HEK293 (cell line): ENCODE results near the gene FPGS.

Experiments
- CTCF ChIA-PET: fragments of 350-600 bp; formaldehyde crosslinking; extraction: SDS; loops from one replicate; lab custom pipeline; 2021; ENCODE audit warnings: antibody characterized with exemption; lab: Yijun Ruan, JAX
- POLR2A ChIA-PET: fragments of 300-600 bp; formaldehyde crosslinking; extraction: SDS; loops from one replicate; lab custom pipeline; 2020; ENCODE audit warnings: antibody characterized with exemption, inconsistent platforms; lab: Yijun Ruan, JAX
- H3K27ac ChIP-seq: fragments of 200-500 bp; sonication (Bioruptor generic); 2 replicates; pipeline ENCODE4 v1.5.1; 2014; ENCODE audit warnings: low read depth, low read length, control low read depth, inconsistent platforms; ENCODE audit errors: extremely low read depth
- H3K36me3 ChIP-seq, 2 experiments: fragments of 200-500 bp in 1 of 2; sonication (Bioruptor generic) in 1 of 2; 1 replicate in 1 of 2; 2 replicates in 1 of 2; pipeline ENCODE4 v1.5.1; 2014 to 2017; ENCODE audit warnings: inconsistent platforms in 2 of 2, low read length in 2 of 2; ENCODE audit not compliant: control insufficient read depth in 2 of 2, insufficient read depth in 1 of 2
- H3K4me1 ChIP-seq: fragments of 200-500 bp; sonication (Bioruptor generic); 2 replicates; pipeline ENCODE4 v1.5.1; 2014; ENCODE audit warnings: mild to moderate bottlenecking, low read length, inconsistent platforms; ENCODE audit not compliant: control insufficient read depth, insufficient read depth
- H3K4me3 ChIP-seq: 2 replicates; pipeline ENCODE4 v1.5.1; 2011; ENCODE audit warnings: low read depth, mild to moderate bottlenecking, control low read depth, low read length, moderate library complexity
- H3K9me3 ChIP-seq: fragments of 200-500 bp; sonication (Bioruptor generic); 2 replicates; pipeline ENCODE4 v1.5.1; 2014; ENCODE audit warnings: low read depth, low read length, inconsistent platforms; ENCODE audit not compliant: control insufficient read depth, insufficient read depth
- GFI1B ChIP-seq: fragments of 450-650 bp; formaldehyde crosslinking; IDR thresholded peaks from 2 replicates; pipeline ENCODE4 v1.5.1; 2016; ENCODE audit warnings: missing biosample characterization, missing genetic modification characterization
- GLI2 ChIP-seq: fragments of 450-650 bp; formaldehyde crosslinking; IDR thresholded peaks from 2 replicates; pipeline ENCODE4; 2017; ENCODE audit warnings: missing biosample characterization, missing genetic modification characterization, low read depth, borderline replicate concordance
- GLIS2 ChIP-seq: fragments of 450-650 bp; formaldehyde crosslinking; IDR thresholded peaks from 2 replicates; pipeline ENCODE4 v1.5.1; 2016; ENCODE audit warnings: missing biosample characterization, missing genetic modification characterization
- KLF10 ChIP-seq: fragments of 450-650 bp; IDR thresholded peaks from 2 replicates; pipeline ENCODE4 v1.5.1; 2018; ENCODE audit warnings: missing biosample characterization, mild to moderate bottlenecking, missing genetic modification characterization
- MZF1 ChIP-seq: fragments of 450-650 bp; formaldehyde crosslinking; IDR thresholded peaks from 2 replicates; pipeline ENCODE4 v1.5.1; 2017; ENCODE audit warnings: missing biosample characterization, missing genetic modification characterization, borderline replicate concordance
- OSR2 ChIP-seq: fragments of 450-650 bp; formaldehyde crosslinking; IDR thresholded peaks from 2 replicates; pipeline ENCODE4 v1.5.1; 2016; ENCODE audit warnings: missing biosample characterization, missing genetic modification characterization
- PRDM1 ChIP-seq: fragments of 450-650 bp; formaldehyde crosslinking; IDR thresholded peaks from 2 replicates; pipeline ENCODE4; 2016; ENCODE audit warnings: missing biosample characterization, missing genetic modification characterization
- SETDB1 ChIP-seq: IDR thresholded peaks from one replicate; pipeline ENCODE4 v1.6.1; 2017; ENCODE audit warnings: mild to moderate bottlenecking, low read length, moderate library complexity, mixed read lengths; ENCODE audit not compliant: insufficient read length
- TCF7L2 ChIP-seq: IDR thresholded peaks from 2 replicates; pipeline ENCODE4 v1.6.1; 2011; ENCODE audit warnings: low read depth, mild to moderate bottlenecking, inconsistent platforms, low read length, moderate library complexity, borderline replicate concordance
- YY2 ChIP-seq: fragments of 450-650 bp; formaldehyde crosslinking; IDR thresholded peaks from 2 replicates; pipeline ENCODE4 v1.5.1; 2016; ENCODE audit warnings: missing biosample characterization, missing genetic modification characterization
- ZEB2 ChIP-seq: fragments of 450-650 bp; formaldehyde crosslinking; IDR thresholded peaks from 2 replicates; pipeline ENCODE4 v1.5.1; 2016; ENCODE audit warnings: missing biosample characterization, missing genetic modification characterization
- ZFP3 ChIP-seq: fragments of 450-650 bp; formaldehyde crosslinking; IDR thresholded peaks from 2 replicates; pipeline ENCODE4 v1.5.1; 2016; ENCODE audit warnings: low read depth, missing biosample characterization, missing genetic modification characterization
- ZFP41 ChIP-seq: fragments of 450-650 bp; formaldehyde crosslinking; IDR thresholded peaks from 2 replicates; pipeline ENCODE4 v1.5.1; 2016; ENCODE audit warnings: missing biosample characterization, missing genetic modification characterization, borderline replicate concordance
- ZNF146 ChIP-seq: fragments of 450-650 bp; formaldehyde crosslinking; IDR thresholded peaks from 2 replicates; pipeline ENCODE4 v1.5.1; 2016; ENCODE audit warnings: missing biosample characterization, missing genetic modification characterization
- ZNF157 ChIP-seq: fragments of 450-650 bp; formaldehyde crosslinking; IDR thresholded peaks from 2 replicates; pipeline ENCODE4 v1.5.1; 2016; ENCODE audit warnings: missing biosample characterization, missing genetic modification characterization
- ZNF184 ChIP-seq: fragments of 450-650 bp; IDR thresholded peaks from 2 replicates; pipeline ENCODE4 v1.5.1; 2018; ENCODE audit warnings: missing biosample characterization, mild to moderate bottlenecking, missing genetic modification characterization
- ZNF266 ChIP-seq: fragments of 450-650 bp; formaldehyde crosslinking; IDR thresholded peaks from 2 replicates; pipeline ENCODE4 v1.5.1; 2016; ENCODE audit warnings: missing biosample characterization, missing genetic modification characterization, low read depth
- ZNF311 ChIP-seq: fragments of 450-650 bp; formaldehyde crosslinking; IDR thresholded peaks from 2 replicates; pipeline ENCODE4 v1.5.1; 2017; ENCODE audit warnings: missing biosample characterization, missing genetic modification characterization, borderline replicate concordance
- ZNF335 ChIP-seq: fragments of 450-650 bp; formaldehyde crosslinking; conservative IDR thresholded peaks from 2 replicates; pipeline ENCODE4 v1.5.1; 2016; ENCODE audit warnings: missing biosample characterization, missing genetic modification characterization
- ZNF416 ChIP-seq: fragments of 450-650 bp; formaldehyde crosslinking; IDR thresholded peaks from 2 replicates; pipeline ENCODE4 v1.5.1; 2016; ENCODE audit warnings: missing biosample characterization, missing genetic modification characterization
- ZNF48 ChIP-seq: fragments of 450-650 bp; formaldehyde crosslinking; IDR thresholded peaks from 2 replicates; pipeline ENCODE4 v1.5.1; 2016; ENCODE audit warnings: missing biosample characterization, missing genetic modification characterization
- ZNF544 ChIP-seq: fragments of 450-650 bp; formaldehyde crosslinking; IDR thresholded peaks from 2 replicates; pipeline ENCODE4 v1.5.0; 2017; ENCODE audit warnings: missing biosample characterization, missing genetic modification characterization
- ZNF561 ChIP-seq: fragments of 450-650 bp; IDR thresholded peaks from 2 replicates; pipeline ENCODE4 v1.5.1; 2018; ENCODE audit warnings: missing biosample characterization, missing genetic modification characterization, borderline replicate concordance
- ZNF621 ChIP-seq: fragments of 450-650 bp; formaldehyde crosslinking; IDR thresholded peaks from 2 replicates; pipeline ENCODE4 v1.5.1; 2017; ENCODE audit warnings: missing biosample characterization, missing genetic modification characterization
- ZNF629 ChIP-seq: fragments of 450-650 bp; formaldehyde crosslinking; IDR thresholded peaks from 2 replicates; pipeline ENCODE4 v1.5.1; 2017; ENCODE audit warnings: missing biosample characterization, missing genetic modification characterization
- ZNF747 ChIP-seq: fragments of 450-650 bp; formaldehyde crosslinking; IDR thresholded peaks from 2 replicates; pipeline ENCODE4 v1.5.1; 2016; ENCODE audit warnings: missing biosample characterization, missing genetic modification characterization
- ZNF777 ChIP-seq: fragments of 450-650 bp; formaldehyde crosslinking; IDR thresholded peaks from 2 replicates; pipeline ENCODE4 v1.5.1; 2017; ENCODE audit warnings: missing biosample characterization, missing genetic modification characterization, borderline replicate concordance
- TF ChIP-seq, protein P1 (sequence below): fragments of 450-650 bp; formaldehyde crosslinking; IDR thresholded peaks from 2 replicates; pipeline ENCODE4 v1.5.1; 2016; ENCODE audit warnings: missing biosample characterization, missing genetic modification characterization
- TF ChIP-seq, protein P2 (sequence below): fragments of 450-650 bp; formaldehyde crosslinking; IDR thresholded peaks from 2 replicates; pipeline ENCODE4 v1.5.1; 2017; ENCODE audit warnings: missing biosample characterization, mild to moderate bottlenecking, missing genetic modification characterization, moderate library complexity
- TF ChIP-seq, protein P3 (sequence below): fragments of 450-650 bp; formaldehyde crosslinking; IDR thresholded peaks from 2 replicates; pipeline ENCODE4 v1.5.1; 2016; ENCODE audit warnings: missing biosample characterization, missing genetic modification characterization

Gene FPGS

DNA sequence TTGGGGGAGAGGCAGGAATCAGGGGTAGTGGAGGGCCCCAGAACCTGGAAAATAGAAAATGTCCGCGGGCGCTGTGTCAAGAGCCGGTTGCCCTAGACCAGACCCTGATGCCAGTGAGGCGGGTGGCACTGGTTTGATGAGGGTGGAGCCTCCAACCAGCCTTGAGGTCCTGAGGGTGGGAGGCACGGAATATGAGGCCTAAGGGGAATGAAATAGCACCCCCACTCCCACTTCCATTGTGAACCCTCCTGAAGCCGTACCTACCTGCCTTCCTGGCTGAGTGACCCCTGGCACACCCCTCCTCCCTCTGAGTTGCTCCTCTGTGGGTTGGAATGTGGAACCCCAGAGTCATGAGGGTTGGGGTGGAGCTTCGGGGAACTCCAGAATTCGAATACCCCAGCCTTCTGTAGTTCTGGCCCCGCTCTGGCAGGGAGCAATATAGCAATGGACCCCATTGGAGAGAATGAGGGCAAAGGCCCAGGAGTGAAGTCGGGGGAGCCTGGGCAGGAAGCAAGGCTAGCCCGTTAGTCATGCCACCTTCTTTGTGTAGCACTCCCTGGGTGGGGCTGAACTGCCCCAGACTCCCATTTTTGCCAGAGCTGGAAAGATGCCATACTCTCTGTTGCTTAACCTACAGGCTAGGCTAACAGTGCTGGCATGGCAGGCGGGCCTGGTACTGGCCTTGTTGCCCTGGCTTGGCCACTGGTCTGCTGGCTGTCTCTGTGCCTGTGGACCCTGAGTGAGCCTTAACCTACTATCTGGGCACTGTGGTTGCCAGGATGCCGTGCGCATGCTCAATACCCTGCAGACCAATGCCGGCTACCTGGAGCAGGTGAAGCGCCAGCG lies 1.0 kb downstream of the FPGS start (continued):
- TF ChIP-seq, protein P1, sequence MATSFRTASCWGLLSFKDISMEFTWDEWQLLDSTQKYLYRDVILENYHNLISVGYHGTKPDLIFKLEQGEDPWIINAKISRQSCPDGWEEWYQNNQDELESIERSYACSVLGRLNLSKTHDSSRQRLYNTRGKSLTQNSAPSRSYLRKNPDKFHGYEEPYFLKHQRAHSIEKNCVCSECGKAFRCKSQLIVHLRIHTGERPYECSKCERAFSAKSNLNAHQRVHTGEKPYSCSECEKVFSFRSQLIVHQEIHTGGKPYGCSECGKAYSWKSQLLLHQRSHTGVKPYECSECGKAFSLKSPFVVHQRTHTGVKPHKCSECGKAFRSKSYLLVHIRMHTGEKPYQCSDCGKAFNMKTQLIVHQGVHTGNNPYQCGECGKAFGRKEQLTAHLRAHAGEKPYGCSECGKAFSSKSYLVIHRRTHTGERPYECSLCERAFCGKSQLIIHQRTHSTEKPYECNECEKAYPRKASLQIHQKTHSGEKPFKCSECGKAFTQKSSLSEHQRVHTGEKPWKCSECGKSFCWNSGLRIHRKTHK (tag by site-specific recombination) = no peak
- TF ChIP-seq ZNF335 (tag by site-specific recombination) = no peak
- TF ChIP-seq ZNF157 (tag by site-specific recombination) = no peak
- TF ChIP-seq GLI2 (tag by site-specific recombination) = no peak
- TF ChIP-seq ZNF266 (tag by site-specific recombination) = no peak
- no peak for TF ChIP-seq ZNF416 (tag by site-specific recombination)
- no peak for TF ChIP-seq ZNF561
- TF ChIP-seq ZNF544 (tag by site-specific recombination) = no peak
- TF ChIP-seq ZNF621 (tag by site-specific recombination) = no peak
- TF ChIP-seq ZNF48 (tag by site-specific recombination) = no peak

DNA sequence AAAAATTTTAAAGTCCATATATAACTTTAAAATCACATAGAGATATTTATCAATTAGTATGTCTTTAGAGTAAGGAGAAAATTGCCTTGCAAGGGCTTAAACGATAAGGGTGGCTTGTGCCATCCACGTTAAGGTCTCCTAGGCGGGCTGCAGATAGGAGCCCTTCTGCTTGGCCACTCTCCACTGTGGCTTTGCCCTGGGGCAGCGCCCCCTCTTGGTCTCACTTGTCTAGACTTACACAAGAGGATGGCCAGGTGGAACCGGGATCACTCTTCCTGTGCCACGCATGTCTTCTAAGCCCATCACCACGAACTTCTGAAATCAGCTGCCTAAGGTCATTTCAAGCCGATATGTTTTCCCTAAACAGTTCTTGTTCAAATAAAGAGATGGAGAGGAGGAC lies 2.9 kb downstream of the FPGS start:
- peaks cover 4 to 51% of the 10 kb centered on the region in 2 experiments; a peak in 2 of 3 replicates for H3K36me3 ChIP-seq

More for the DNA sequence above, 2.9 kb downstream of the FPGS start:
- Histone ChIP-seq H3K4me3 (no peak overlapping the region), H3K27ac (no peak overlapping the region), H3K4me1 (peaks cover 6% of the 10 kb centered on the region; the same call in 1 of the 2 replicates), H3K9me3 (no peaks in the 10 kb centered on the region)
- ChIA-PET POLR2A (interaction anchor here (1.4 kb wide), 1 partner anchor 71 kb away, joined by 3 read pairs; the partner anchor contains the start of gene TOR2A), CTCF (interaction anchor here (0.6 to 1.8 kb wide), 16 partner anchors 12 to 768 kb away, joined by 3 to 9 read pairs (median 4); partner anchors contain the start of genes CDK9 and TOR2A)
- TF ChIP-seq TCF7L2 = no peak
- TF ChIP-seq YY2 (tag by site-specific recombination) = no peak
- no peak for TF ChIP-seq GFI1B
- TF ChIP-seq SETDB1 = no peak
- TF ChIP-seq ZNF311 (tag by site-specific recombination) = no peak
- TF ChIP-seq ZNF184 (tag by site-specific recombination) = no peak
- TF ChIP-seq ZNF747 = no peak
- no peak for TF ChIP-seq ZNF146
- TF ChIP-seq, protein P2, sequence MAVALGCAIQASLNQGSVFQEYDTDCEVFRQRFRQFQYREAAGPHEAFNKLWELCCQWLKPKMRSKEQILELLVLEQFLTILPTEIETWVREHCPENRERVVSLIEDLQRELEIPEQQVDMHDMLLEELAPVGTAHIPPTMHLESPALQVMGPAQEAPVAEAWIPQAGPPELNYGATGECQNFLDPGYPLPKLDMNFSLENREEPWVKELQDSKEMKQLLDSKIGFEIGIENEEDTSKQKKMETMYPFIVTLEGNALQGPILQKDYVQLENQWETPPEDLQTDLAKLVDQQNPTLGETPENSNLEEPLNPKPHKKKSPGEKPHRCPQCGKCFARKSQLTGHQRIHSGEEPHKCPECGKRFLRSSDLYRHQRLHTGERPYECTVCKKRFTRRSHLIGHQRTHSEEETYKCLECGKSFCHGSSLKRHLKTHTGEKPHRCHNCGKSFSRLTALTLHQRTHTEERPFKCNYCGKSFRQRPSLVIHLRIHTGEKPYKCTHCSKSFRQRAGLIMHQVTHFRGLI = no peak
- no peak for TF ChIP-seq ZNF777 (tag by site-specific recombination)
- TF ChIP-seq ZNF629 = no peak
- no peak for TF ChIP-seq ZEB2 (tag by site-specific recombination)
- TF ChIP-seq PRDM1 (tag by site-specific recombination) = no peak
- TF ChIP-seq, protein P3, sequence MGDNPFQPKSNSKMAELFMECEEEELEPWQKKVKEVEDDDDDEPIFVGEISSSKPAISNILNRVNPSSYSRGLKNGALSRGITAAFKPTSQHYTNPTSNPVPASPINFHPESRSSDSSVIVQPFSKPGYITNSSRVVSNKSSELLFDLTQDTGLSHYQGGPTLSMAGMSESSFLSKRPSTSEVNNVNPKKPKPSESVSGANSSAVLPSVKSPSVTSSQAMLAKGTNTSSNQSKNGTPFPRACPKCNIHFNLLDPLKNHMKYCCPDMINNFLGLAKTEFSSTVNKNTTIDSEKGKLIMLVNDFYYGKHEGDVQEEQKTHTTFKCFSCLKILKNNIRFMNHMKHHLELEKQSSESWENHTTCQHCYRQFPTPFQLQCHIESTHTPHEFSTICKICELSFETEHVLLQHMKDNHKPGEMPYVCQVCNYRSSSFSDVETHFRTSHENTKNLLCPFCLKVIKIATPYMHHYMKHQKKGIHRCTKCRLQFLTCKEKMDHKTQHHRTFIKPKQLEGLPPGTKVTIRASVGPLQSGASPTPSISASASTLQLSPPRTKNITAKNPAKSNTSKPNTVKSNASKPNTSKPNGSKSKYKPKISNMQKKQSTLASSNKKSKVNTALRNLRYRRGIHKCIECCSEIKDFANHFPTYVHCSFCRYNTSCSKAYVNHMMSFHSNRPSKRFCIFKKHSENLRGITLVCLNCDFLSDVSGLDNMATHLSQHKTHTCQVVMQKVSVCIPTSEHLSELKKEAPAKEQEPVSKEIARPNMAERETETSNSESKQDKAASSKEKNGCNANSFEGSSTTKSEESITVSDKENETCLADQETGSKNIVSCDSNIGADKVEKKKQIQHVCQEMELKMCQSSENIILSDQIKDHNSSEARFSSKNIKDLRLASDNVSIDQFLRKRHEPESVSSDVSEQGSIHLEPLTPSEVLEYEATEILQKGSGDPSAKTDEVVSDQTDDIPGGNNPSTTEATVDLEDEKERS (tag by site-specific recombination) = no peak
- TF ChIP-seq OSR2 (tag by site-specific recombination) = no peak
- TF ChIP-seq MZF1 (tag by site-specific recombination) = no peak
- no peak for TF ChIP-seq KLF10 (tag by site-specific recombination)
- no peak for TF ChIP-seq ZFP3 (tag by site-specific recombination)
- no peak for TF ChIP-seq GLIS2
- TF ChIP-seq ZFP41 (tag by site-specific recombination) = no peak
